ENCODE results near the gene CCDC122. TPM values are rescaled to one million over a fixed set of nuclear protein-coding genes. Genes with fewer than 3 reads are reported as not detected.

CCDC122 gene
- total RNA-seq, 2 experiments from 2014 or later: 0.52 to 0.64 TPM

DNA sequence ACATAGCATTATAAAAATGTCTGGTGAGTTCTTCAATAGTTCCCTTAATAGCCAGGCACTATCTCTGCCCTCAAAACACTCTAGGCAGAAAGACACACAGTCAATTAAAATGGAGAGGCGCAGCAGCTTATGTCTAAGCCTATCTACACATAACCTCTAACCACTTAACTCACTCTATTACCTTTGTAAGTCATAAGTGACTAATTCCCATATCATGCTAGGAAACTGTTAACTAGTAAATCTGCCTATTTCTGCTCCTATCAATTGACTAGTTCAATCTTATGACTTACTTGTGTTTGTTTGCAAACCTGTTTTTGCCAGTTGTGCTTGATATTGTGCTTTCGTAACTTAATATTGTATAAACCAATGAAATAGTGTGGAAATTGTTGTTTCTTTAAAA lies 3.2 kb downstream of the CCDC122 start:
- Histone ChIP-seq H3K27ac (ENCODE audit: low read depth in 1 of 2, low read length in 2 of 2) (no peak overlapping the region), H3K27me3 (ENCODE audit: control insufficient read depth in 1 of 2, insufficient read depth in 2 of 2, low read length in 2 of 2) (no peaks in the 10 kb centered on the region), H3K9me3 (ENCODE audit: control insufficient read depth in 1 of 2, insufficient read depth in 1 of 2, low read length in 2 of 2) (no peaks in the 10 kb centered on the region), H3K4me3 (ENCODE audit: low read length) (no peak overlapping the region), H3K4me1 (ENCODE audit: insufficient read depth, low read length) (peaks cover 16% of the 10 kb centered on the region), H3K36me3 (ENCODE audit: insufficient read depth, low read length) (no peaks in the 10 kb centered on the region)
- ChIA-PET POLR2A (no interaction called here), CTCF (interaction anchor here (0.7 kb wide), 1 partner anchor 32 kb away, joined by 3 read pairs; no protein-coding TSS in a partner anchor)
- Mint-ChIP-seq H3K27ac (no peak overlapping the region), H3K4me1 (ENCODE audit: low read depth) (peaks cover 16% of the 10 kb centered on the region), H3K27me3 (peaks cover 3% of the 10 kb centered on the region), H3K9me3 (no peaks in the 10 kb centered on the region), H3K4me3 (no peak overlapping the region), H3K36me3 (ENCODE audit: low read depth) (no peaks in the 10 kb centered on the region)
- no peak for DNase-seq
- no peak for ATAC-seq (ENCODE audit: poor library complexity)
- TF ChIP-seq, protein P1, sequence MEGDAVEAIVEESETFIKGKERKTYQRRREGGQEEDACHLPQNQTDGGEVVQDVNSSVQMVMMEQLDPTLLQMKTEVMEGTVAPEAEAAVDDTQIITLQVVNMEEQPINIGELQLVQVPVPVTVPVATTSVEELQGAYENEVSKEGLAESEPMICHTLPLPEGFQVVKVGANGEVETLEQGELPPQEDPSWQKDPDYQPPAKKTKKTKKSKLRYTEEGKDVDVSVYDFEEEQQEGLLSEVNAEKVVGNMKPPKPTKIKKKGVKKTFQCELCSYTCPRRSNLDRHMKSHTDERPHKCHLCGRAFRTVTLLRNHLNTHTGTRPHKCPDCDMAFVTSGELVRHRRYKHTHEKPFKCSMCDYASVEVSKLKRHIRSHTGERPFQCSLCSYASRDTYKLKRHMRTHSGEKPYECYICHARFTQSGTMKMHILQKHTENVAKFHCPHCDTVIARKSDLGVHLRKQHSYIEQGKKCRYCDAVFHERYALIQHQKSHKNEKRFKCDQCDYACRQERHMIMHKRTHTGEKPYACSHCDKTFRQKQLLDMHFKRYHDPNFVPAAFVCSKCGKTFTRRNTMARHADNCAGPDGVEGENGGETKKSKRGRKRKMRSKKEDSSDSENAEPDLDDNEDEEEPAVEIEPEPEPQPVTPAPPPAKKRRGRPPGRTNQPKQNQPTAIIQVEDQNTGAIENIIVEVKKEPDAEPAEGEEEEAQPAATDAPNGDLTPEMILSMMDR (IDR thresholded peaks at IDR 0.05): no peak
- intact Hi-C loops (cut with DNase I, micrococcal nuclease): loop anchor here (10.0 kb wide), 3 partner anchors 802 to 1282 kb away; no protein-coding TSS in a partner anchor

DNA sequence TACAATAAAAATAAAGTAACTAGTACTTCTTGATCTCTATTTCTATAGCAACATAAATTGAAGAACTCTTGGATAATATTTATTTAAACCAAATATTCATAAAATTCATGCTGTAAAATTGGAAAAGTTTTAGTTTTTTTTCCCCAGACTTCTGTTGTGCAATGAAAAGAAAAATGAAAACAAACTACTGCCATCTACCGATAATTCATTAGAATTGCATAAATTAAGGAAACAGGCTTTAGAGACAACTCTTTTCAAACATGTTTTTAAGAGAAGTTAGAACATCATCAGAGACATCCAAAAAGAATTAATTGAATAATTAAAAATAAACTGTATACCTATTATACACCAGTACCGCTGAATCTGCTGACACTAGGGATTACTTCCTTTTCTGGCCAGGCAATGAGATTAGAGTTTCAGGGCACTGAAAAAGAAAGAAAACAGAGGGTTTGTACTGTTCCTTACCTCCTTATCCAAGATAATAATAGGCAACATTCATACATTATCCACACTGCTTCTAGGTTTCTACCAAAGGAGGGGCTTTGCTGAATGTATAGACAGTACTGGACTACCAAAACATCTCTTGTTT lies 4.9 kb downstream of the CCDC122 start:
- Mint-ChIP-seq H3K4me1 (ENCODE audit: low read depth) (peaks cover 8% of the 10 kb centered on the region), H3K27ac (no peak overlapping the region), H3K9me3 (no peaks in the 10 kb centered on the region), H3K27me3 (no peaks in the 10 kb centered on the region), H3K4me3 (no peak overlapping the region), H3K36me3 (ENCODE audit: low read depth) (no peaks in the 10 kb centered on the region)
- no peak overlapping the region for H3K27ac ChIP-seq (ENCODE audit: low read depth in 1 of 2, low read length in 2 of 2)
- H3K9me3 ChIP-seq (ENCODE audit: control insufficient read depth in 1 of 2, insufficient read depth in 1 of 2, low read length in 2 of 2): no peaks in the 10 kb centered on the region
- H3K36me3 ChIP-seq (ENCODE audit: insufficient read depth, low read length): no peaks in the 10 kb centered on the region
- H3K4me3 ChIP-seq (ENCODE audit: low read length): no peak overlapping the region
- TF ChIP-seq, protein P1 (IDR thresholded peaks at IDR 0.05): peak; percentile 79
- ChIA-PET POLR2A (no interaction called here), CTCF (no interaction called here)
- ATAC-seq (ENCODE audit: poor library complexity): no peak
- no peaks in the 10 kb centered on the region for H3K27me3 ChIP-seq (ENCODE audit: control insufficient read depth in 1 of 2, insufficient read depth in 2 of 2, low read length in 2 of 2)
- intact Hi-C loops (cut with DNase I, micrococcal nuclease): loop anchor here (2.0 to 10.0 kb wide), 5 partner anchors 787 to 1280 kb away; no protein-coding TSS in a partner anchor
- DNase-seq: peak in 3 of 14 experiments; percentile 31 to 40 (median 40)
- H3K4me1 ChIP-seq (ENCODE audit: insufficient read depth, low read length): peaks cover 8% of the 10 kb centered on the region

DNA sequence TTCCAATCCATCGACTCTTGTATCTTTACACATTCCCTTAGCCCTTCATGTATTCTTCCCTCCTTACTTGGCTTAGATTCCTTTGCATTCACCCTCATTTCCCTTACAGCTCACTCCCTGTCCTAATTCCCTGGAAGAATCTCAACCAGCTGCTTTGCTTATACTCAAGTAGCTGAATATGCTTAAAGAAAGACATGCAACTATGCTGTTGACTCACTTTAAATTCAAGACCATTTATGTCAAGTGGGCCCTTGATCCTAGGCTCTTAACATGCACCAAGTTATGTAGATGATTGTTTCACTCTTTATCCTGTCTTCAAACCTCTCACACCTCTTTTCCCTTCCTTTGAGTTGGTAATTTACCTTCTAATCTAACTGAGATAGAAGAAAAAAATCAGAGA lies 7.4 kb downstream of the CCDC122 start:
- Mint-ChIP-seq H3K27me3 (no peaks in the 10 kb centered on the region), H3K9me3 (no peaks in the 10 kb centered on the region), H3K4me1 (ENCODE audit: low read depth) (no peaks in the 10 kb centered on the region), H3K36me3 (ENCODE audit: low read depth) (no peaks in the 10 kb centered on the region), H3K4me3 (no peak overlapping the region), H3K27ac (no peak overlapping the region)
- ATAC-seq (ENCODE audit: poor library complexity): no peak
- H3K9me3 ChIP-seq (ENCODE audit: control insufficient read depth in 1 of 2, insufficient read depth in 1 of 2, low read length in 2 of 2): no peaks in the 10 kb centered on the region
- TF ChIP-seq, protein P1 (IDR thresholded peaks at IDR 0.05): no peak
- CTCF ChIA-PET: no interaction called here
- intact Hi-C loops (cut with DNase I, micrococcal nuclease): loop anchor here (5.0 to 10.0 kb wide), 4 partner anchors 785 to 1277 kb away; no protein-coding TSS in a partner anchor
- DNase-seq: no peak
- H3K27ac ChIP-seq (ENCODE audit: low read depth in 1 of 2, low read length in 2 of 2): no peak overlapping the region
- no peaks in the 10 kb centered on the region for H3K4me1 ChIP-seq (ENCODE audit: insufficient read depth, low read length)
- no peak overlapping the region for H3K4me3 ChIP-seq (ENCODE audit: low read length)
- no peaks in the 10 kb centered on the region for H3K36me3 ChIP-seq (ENCODE audit: insufficient read depth, low read length)
- POLR2A ChIA-PET: no interaction called here
- no peaks in the 10 kb centered on the region for H3K27me3 ChIP-seq (ENCODE audit: control insufficient read depth in 1 of 2, insufficient read depth in 2 of 2, low read length in 2 of 2)
